ENCODE measurements around the gene SUCLA2.

GRCh38 chr13:47898080-47898479, 103.0 kb downstream of the SUCLA2 start:
- TF ChIP-seq, protein P1, sequence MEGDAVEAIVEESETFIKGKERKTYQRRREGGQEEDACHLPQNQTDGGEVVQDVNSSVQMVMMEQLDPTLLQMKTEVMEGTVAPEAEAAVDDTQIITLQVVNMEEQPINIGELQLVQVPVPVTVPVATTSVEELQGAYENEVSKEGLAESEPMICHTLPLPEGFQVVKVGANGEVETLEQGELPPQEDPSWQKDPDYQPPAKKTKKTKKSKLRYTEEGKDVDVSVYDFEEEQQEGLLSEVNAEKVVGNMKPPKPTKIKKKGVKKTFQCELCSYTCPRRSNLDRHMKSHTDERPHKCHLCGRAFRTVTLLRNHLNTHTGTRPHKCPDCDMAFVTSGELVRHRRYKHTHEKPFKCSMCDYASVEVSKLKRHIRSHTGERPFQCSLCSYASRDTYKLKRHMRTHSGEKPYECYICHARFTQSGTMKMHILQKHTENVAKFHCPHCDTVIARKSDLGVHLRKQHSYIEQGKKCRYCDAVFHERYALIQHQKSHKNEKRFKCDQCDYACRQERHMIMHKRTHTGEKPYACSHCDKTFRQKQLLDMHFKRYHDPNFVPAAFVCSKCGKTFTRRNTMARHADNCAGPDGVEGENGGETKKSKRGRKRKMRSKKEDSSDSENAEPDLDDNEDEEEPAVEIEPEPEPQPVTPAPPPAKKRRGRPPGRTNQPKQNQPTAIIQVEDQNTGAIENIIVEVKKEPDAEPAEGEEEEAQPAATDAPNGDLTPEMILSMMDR (IDR thresholded peaks at IDR 0.05) = no peak
- no peak for TF ChIP-seq EP300 (IDR thresholded peaks at IDR 0.05)

Data from tibial nerve (tissue), 4 donors.